Calu3 (cell line): ENCODE data around the gene PLA2R1. TPM values are rescaled to one million over a fixed set of nuclear protein-coding genes. Genes with fewer than 3 reads are reported as not detected.

ENCODE experiments used
- BruUV-seq: library from RNA; stranded (reverse); fragments of 400-500 nt; replicated peaks from 2 replicates; lab custom pipeline; 2021; lab: Mats Ljungman, UMichigan
- CTCF ChIA-PET: fragments of 300-600 bp; sonication (Branson Sonifier 250); formaldehyde crosslinking; loops from one replicate; lab custom pipeline; 2022; ENCODE audit warnings: antibody characterized with exemption; lab: Charles Lee
- DNase-seq: peaks from one replicate; pipeline ENCODE4 v3.0.0; 2022
- H3K27ac Mint-ChIP-seq: one replicate; pipeline ENCODE4 v1.8.0; 2022; ENCODE audit warnings: mixed read lengths; ENCODE audit not compliant: unreplicated experiment
- H3K27me3 Mint-ChIP-seq: one replicate; pipeline ENCODE4 v1.8.0; 2022; ENCODE audit warnings: mixed read lengths; ENCODE audit not compliant: unreplicated experiment
- H3K36me3 Mint-ChIP-seq: one replicate; pipeline ENCODE4 v1.8.0; 2022; ENCODE audit warnings: mild to moderate bottlenecking, moderate library complexity, mixed read lengths; ENCODE audit not compliant: insufficient read depth, unreplicated experiment
- H3K4me1 Mint-ChIP-seq: one replicate; pipeline ENCODE4 v1.8.0; 2022; ENCODE audit warnings: mild to moderate bottlenecking, low read depth, mixed read lengths; ENCODE audit not compliant: unreplicated experiment
- H3K4me3 Mint-ChIP-seq: one replicate; pipeline ENCODE4 v1.8.0; 2022; ENCODE audit warnings: mild to moderate bottlenecking, low read depth, moderate library complexity, mixed read lengths; ENCODE audit not compliant: unreplicated experiment
- H3K9me3 Mint-ChIP-seq: one replicate; pipeline ENCODE4 v1.8.0; 2022; ENCODE audit warnings: low read depth, mixed read lengths; ENCODE audit not compliant: unreplicated experiment
- intact Hi-C: fragments of 100-400 bp; cut with micrococcal nuclease; formaldehyde crosslinking; loops from one replicate; pipeline ENCODE4 v1.10.0; 2022; ENCODE audit not compliant: unreplicated experiment
- total RNA-seq: library from RNA; stranded (reverse); gene quantifications from 2 replicates; pipeline ENCODE4 v1.2.3, GENCODE V29; 2022
- TF ChIP-seq, protein P1 (sequence below): fragments of 200-600 bp; IDR thresholded peaks from one replicate; pipeline ENCODE4 v1.8.0; 2022; ENCODE audit warnings: antibody characterized with exemption; ENCODE audit not compliant: unreplicated experiment

Gene PLA2R1
- total RNA-seq, 1 experiment from 2014 or later: 5.8 TPM

DNA sequence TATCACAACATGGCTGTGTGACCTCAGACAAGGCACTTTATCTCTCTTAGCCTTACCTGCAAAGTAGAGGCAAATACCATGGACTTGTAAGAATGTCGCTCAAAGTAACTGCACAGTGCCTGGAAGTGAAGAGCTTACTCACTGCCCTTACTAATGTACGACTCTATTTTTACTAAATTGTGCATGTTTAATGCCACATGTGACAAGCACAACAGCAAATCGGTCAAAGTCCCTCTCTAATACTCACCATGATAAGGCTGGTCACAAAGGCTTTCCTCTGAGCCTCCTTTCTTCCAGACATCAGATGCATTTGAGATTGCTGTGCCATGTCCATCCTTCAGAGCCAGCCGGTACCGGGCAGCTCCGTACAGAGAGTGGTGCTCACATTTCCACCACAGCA, 164.0 kb downstream of the PLA2R1 start:
- no peaks in the 10 kb centered on the region for H3K9me3 Mint-ChIP-seq
- H3K27me3 Mint-ChIP-seq: no peaks in the 10 kb centered on the region
- DNase-seq: no peak
- H3K4me3 Mint-ChIP-seq: no peak overlapping the region
- intact Hi-C loops: no loop called here
- peaks cover 45% of the 10 kb centered on the region for H3K4me1 Mint-ChIP-seq
- H3K36me3 Mint-ChIP-seq: peaks cover 19% of the 10 kb centered on the region
- CTCF ChIA-PET: no interaction called here
- TF ChIP-seq, protein P1, sequence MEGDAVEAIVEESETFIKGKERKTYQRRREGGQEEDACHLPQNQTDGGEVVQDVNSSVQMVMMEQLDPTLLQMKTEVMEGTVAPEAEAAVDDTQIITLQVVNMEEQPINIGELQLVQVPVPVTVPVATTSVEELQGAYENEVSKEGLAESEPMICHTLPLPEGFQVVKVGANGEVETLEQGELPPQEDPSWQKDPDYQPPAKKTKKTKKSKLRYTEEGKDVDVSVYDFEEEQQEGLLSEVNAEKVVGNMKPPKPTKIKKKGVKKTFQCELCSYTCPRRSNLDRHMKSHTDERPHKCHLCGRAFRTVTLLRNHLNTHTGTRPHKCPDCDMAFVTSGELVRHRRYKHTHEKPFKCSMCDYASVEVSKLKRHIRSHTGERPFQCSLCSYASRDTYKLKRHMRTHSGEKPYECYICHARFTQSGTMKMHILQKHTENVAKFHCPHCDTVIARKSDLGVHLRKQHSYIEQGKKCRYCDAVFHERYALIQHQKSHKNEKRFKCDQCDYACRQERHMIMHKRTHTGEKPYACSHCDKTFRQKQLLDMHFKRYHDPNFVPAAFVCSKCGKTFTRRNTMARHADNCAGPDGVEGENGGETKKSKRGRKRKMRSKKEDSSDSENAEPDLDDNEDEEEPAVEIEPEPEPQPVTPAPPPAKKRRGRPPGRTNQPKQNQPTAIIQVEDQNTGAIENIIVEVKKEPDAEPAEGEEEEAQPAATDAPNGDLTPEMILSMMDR: no peak
- no TSS peak for BruUV-seq
- H3K27ac Mint-ChIP-seq: no peak overlapping the region

DNA sequence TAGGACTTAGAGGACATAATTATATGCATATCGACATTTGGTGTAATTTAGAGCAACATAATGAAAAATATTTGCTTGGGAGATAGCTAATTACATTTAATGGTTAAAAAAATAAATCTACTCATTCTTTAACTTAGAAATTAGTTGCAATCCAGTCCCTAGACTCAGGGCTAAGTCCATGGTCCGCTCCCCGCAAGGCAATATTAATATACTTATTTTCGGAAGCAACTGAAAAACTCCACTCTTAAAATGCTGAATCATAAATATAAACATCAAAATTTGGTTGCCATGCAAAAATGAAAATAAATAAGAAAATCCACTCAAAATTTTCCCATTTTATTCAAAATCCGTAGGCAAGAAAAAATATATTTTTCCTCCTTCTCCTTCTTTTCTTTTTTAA, 164.7 kb downstream of the PLA2R1 start:
- BruUV-seq: no TSS peak
- CTCF ChIA-PET: no interaction called here
- Mint-ChIP-seq H3K9me3 (no peaks in the 10 kb centered on the region), H3K4me3 (no peak overlapping the region), H3K27me3 (no peaks in the 10 kb centered on the region), H3K27ac (no peak overlapping the region), H3K36me3 (peaks cover 18% of the 10 kb centered on the region), H3K4me1 (peaks cover 45% of the 10 kb centered on the region)
- no peak for DNase-seq
- intact Hi-C loops: no loop called here
- TF ChIP-seq, protein P1: no peak

DNA sequence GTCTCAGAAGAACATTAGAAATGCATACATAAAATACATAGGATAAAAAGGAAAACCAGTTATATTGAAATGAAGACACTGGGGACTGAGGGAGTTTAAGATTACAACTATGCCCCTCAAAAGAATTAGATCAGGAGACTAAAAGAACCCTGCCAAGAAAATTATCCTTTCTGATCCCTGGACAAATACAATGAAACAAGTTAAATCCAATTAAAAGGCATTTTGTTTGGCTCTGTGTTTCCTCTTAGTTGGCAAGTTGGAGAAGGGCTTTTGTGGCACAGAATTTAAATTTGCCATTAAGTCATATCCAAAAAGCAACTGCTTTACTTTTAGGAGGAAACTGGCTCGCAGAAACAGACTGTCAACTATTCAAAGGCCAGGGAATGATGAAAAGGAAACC, 165.3 kb downstream of the PLA2R1 start:
- no peak overlapping the region for H3K4me3 Mint-ChIP-seq
- TF ChIP-seq, protein P1: no peak
- H3K9me3 Mint-ChIP-seq: no peaks in the 10 kb centered on the region
- H3K36me3 Mint-ChIP-seq: peaks cover 22% of the 10 kb centered on the region
- no peaks in the 10 kb centered on the region for H3K27me3 Mint-ChIP-seq
- no peak for DNase-seq
- peaks cover 47% of the 10 kb centered on the region for H3K4me1 Mint-ChIP-seq
- CTCF ChIA-PET: interaction anchor here (0.6 kb wide), 1 partner anchor 718 kb away, joined by 4 read pairs; no protein-coding TSS in a partner anchor
- BruUV-seq: no TSS peak
- intact Hi-C loops: no loop called here
- H3K27ac Mint-ChIP-seq: no peak overlapping the region

DNA sequence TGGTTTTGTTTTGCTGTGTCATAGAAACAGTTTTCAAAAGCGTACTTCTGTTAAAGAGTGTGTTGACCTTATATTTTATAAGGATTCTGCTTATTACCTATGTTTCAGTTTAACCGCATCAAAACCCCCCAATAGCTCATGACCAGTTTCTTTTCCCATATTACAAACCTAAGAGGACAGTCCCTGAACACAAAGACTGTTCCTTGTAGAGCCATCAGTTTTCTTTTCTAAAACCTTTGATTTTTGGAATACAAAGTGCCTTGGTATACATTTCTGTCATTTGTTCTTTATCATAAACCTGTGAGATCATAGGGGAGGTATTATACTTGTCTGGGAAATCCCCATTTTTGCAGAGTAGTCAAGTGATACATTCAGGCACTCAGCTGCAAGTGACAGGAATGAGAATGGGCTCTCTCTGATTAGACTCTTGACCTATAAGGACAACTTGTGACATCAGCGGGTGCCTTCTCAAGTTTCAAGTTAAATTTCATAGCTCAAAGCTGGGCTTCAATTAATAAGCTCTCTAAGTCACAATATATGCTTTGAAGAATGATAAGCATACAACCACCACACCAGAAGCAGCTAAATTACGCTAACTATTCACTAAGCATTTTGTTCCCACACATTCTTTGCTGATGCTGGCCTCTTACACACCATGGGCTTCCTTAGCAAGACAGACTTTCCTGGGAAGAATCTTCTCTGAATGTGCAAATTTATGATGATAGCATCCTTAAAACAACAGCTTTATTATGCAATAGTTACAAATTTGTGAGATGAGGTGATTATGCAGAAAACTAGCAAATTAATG, 167.0 kb downstream of the PLA2R1 start:
- Mint-ChIP-seq H3K36me3 (peaks cover 20% of the 10 kb centered on the region), H3K27me3 (no peaks in the 10 kb centered on the region), H3K4me3 (no peak overlapping the region), H3K4me1 (peaks cover 56% of the 10 kb centered on the region), H3K9me3 (no peaks in the 10 kb centered on the region), H3K27ac (peak overlapping the region; percentile 48)
- CTCF ChIA-PET: interaction anchor here (2.0 kb wide), 1 partner anchor 26 kb away, joined by 10 read pairs; no protein-coding TSS in a partner anchor
- TF ChIP-seq, protein P1: no peak
- intact Hi-C loops: no loop called here
- BruUV-seq: no TSS peak
- no peak for DNase-seq
